HCT116 (cell line): ENCODE results near the gene DSG1. TPM values are rescaled to one million over a fixed set of nuclear protein-coding genes. Genes with fewer than 3 reads are reported as not detected.

Experiments
- ATAC-seq: fragments of 200-7000 bp; cut with Tn5 transposase; 2 replicates; pipeline ENCODE4 v1.9.1; 2020; ENCODE audit warnings: mild to moderate bottlenecking, moderate library complexity
- BruUV-seq: library from RNA; stranded (reverse); fragments of 400-500 nt; replicated peaks from 2 replicates; lab custom pipeline; 2021; lab: Mats Ljungman, UMichigan
- CTCF ChIA-PET: fragments of 300-600 bp; sonication (Branson Sonifier 250); formaldehyde crosslinking; loops from one replicate; lab custom pipeline; 2021; ENCODE audit warnings: antibody characterized with exemption; lab: Charles Lee
- POLR2A ChIA-PET: fragments of 300-600, 350-600 bp; sonication (Branson Sonifier 250); formaldehyde crosslinking; loops from one replicate; lab custom pipeline; 2021; ENCODE audit warnings: antibody characterized with exemption; lab: Charles Lee
- RAD21 ChIA-PET, 2 experiments: fragments of 300-600 bp; sonication (Branson Sonifier 250); formaldehyde crosslinking; loops; one replicate each; lab custom pipeline; 2023; ENCODE audit warnings: low total read pairs in 2 of 2; ENCODE audit not compliant: uncharacterized antibody in 2 of 2, unreplicated experiment in 2 of 2, low non-redundant PET in 1 of 2; lab: Charles Lee
- DNase-seq: peaks from one replicate; pipeline ENCODE4 v3.0.0-alpha.2; 2010; ENCODE audit warnings: low read depth, low spot score
- H2AFZ ChIP-seq: fragments of 200-600 bp; shearing (Covaris generic), sonication (generic); 2 replicates; pipeline ENCODE4 v1.6.1; 2017; ENCODE audit warnings: low read depth, mixed run types, mixed read lengths, antibody characterized with exemption, low read length; ENCODE audit not compliant: poor library complexity, severe bottlenecking
- H3K27ac ChIP-seq: 2 replicates; pipeline ENCODE4 v1.5.1; 2012; ENCODE audit warnings: low read depth, low read length
- H3K27me3 ChIP-seq: fragments of 200-600 bp; sonication (generic); 2 replicates; pipeline ENCODE4 v1.6.1; 2016; ENCODE audit warnings: mixed run types, low read length, mixed read lengths; ENCODE audit not compliant: insufficient read depth
- H3K36me3 ChIP-seq, 2 experiments: fragments of 200-500 bp in 1 of 2; fragments of 200-600 bp in 1 of 2; sonication (Bioruptor generic) in 1 of 2; sonication (generic) in 1 of 2; 2 replicates each; pipeline versions ENCODE4 v1.5.1 to v1.6.1; 2014 to 2016; ENCODE audit warnings: low read length in 2 of 2, inconsistent platforms in 1 of 2, mixed read lengths in 1 of 2, mixed run types in 1 of 2; ENCODE audit not compliant: insufficient read depth in 2 of 2, control insufficient read depth in 1 of 2
- H3K4me1 ChIP-seq, 2 experiments: fragments of 200-600 bp in 1 of 2; sonication (generic) in 1 of 2; 2 replicates each; pipeline versions ENCODE4 v1.5.1 to v1.6.1; 2012 to 2017; ENCODE audit warnings: low read length in 2 of 2, inconsistent platforms in 1 of 2, mild to moderate bottlenecking in 1 of 2, mixed read lengths in 1 of 2, mixed run types in 1 of 2, moderate library complexity in 1 of 2; ENCODE audit not compliant: insufficient read depth in 2 of 2, control insufficient read depth in 1 of 2
- H3K4me2 ChIP-seq: fragments of 200-600 bp; sonication (generic); 2 replicates; pipeline ENCODE4 v1.6.1; 2017; ENCODE audit warnings: mixed run types, low read length, mixed read lengths
- H3K4me3 ChIP-seq, 2 experiments: fragments of 200-600 bp in 1 of 2; sonication (generic) in 1 of 2; replicated peaks in 1 of 2; 2 replicates each; pipeline ENCODE4 v1.5.1; 2011 to 2016; ENCODE audit warnings: low read length in 2 of 2, control low read depth in 1 of 2, low read depth in 1 of 2, mild to moderate bottlenecking in 1 of 2, mixed read lengths in 1 of 2, mixed run types in 1 of 2
- H3K79me2 ChIP-seq: fragments of 200-600 bp; sonication (generic); 2 replicates; pipeline ENCODE4 v1.6.1; 2017; ENCODE audit warnings: mild to moderate bottlenecking, mixed run types, low read length, moderate library complexity, mixed read lengths; ENCODE audit not compliant: insufficient read depth
- H3K9ac ChIP-seq: fragments of 200-600 bp; sonication (generic); 2 replicates; pipeline ENCODE4 v1.6.1; 2016; ENCODE audit warnings: low read length, mixed read lengths
- H3K9me2 ChIP-seq: fragments of 200-600 bp; sonication (generic), shearing (Covaris generic); 2 replicates; pipeline ENCODE4 v1.6.1; 2017; ENCODE audit warnings: mixed run types, mild to moderate bottlenecking, moderate library complexity; ENCODE audit not compliant: insufficient read depth
- H3K9me3 ChIP-seq, 2 experiments: fragments of 200-500 bp in 1 of 2; fragments of 200-600 bp in 1 of 2; sonication (Bioruptor generic) in 1 of 2; sonication (generic) in 1 of 2; 2 replicates each; pipeline ENCODE4 v1.6.1; 2014 to 2017; ENCODE audit warnings: low read length in 2 of 2, mixed read lengths in 2 of 2, inconsistent platforms in 1 of 2, low read depth in 1 of 2, mild to moderate bottlenecking in 1 of 2, mixed run types in 1 of 2, moderate library complexity in 1 of 2; ENCODE audit not compliant: control insufficient read depth in 1 of 2, insufficient read depth in 1 of 2
- H4K20me1 ChIP-seq: fragments of 200-600 bp; sonication (generic), shearing (Covaris generic); 2 replicates; pipeline ENCODE4 v1.6.1; 2017; ENCODE audit warnings: mixed run types, mild to moderate bottlenecking, moderate library complexity; ENCODE audit not compliant: insufficient read depth
- ATF3 ChIP-seq: IDR thresholded peaks from 2 replicates; pipeline ENCODE4 v1.6.1; 2012
- CEBPB ChIP-seq: IDR thresholded peaks from 2 replicates; pipeline ENCODE4 v1.6.1; 2012; ENCODE audit warnings: low read depth
- EGR1 ChIP-seq: IDR thresholded peaks from 2 replicates; pipeline ENCODE4 v1.6.1; 2012; ENCODE audit warnings: low read depth
- EZH2 ChIP-seq: fragments of 200-600 bp; sonication (generic); IDR thresholded peaks from 2 replicates; pipeline ENCODE4 v1.6.1; 2017; ENCODE audit warnings: antibody characterized with exemption, mixed run types
- POLR2A ChIP-seq: IDR thresholded peaks from 2 replicates; pipeline ENCODE4 v1.7.0; 2011; ENCODE audit warnings: borderline replicate concordance; ENCODE audit not compliant: insufficient read depth, insufficient read length; ENCODE audit errors: extremely low read depth
- RAD21 ChIP-seq: IDR thresholded peaks from 2 replicates; pipeline ENCODE4 v1.6.1; 2012; ENCODE audit warnings: low read depth, mild to moderate bottlenecking
- YY1 ChIP-seq: IDR thresholded peaks from 2 replicates; pipeline ENCODE4 v1.6.1; 2011; ENCODE audit warnings: low read length, low read depth, moderate library complexity, mild to moderate bottlenecking; ENCODE audit not compliant: insufficient replicate concordance; ENCODE audit errors: extremely low read depth
- ZFX ChIP-seq: fragments of 450-650 bp; IDR thresholded peaks from 2 replicates; pipeline ENCODE4 v1.6.1; 2017
- ZNF274 ChIP-seq: fragments of 200-500 bp; sonication (Bioruptor generic); IDR thresholded peaks from 2 replicates; pipeline ENCODE4 v1.6.1; 2014; ENCODE audit warnings: mild to moderate bottlenecking, low read depth, low read length, inconsistent platforms
- intact Hi-C: fragments of 100-400 bp; cut with micrococcal nuclease; formaldehyde crosslinking; loops from 2 replicates; pipeline ENCODE4 v1.10.0; 2022
- total RNA-seq: library from RNA; stranded (reverse); gene quantifications from one replicate; pipeline ENCODE4 v1.2.1, GENCODE V29; 2021; ENCODE audit not compliant: unreplicated experiment
- TF ChIP-seq, protein P1 (sequence below): IDR thresholded peaks from 2 replicates; pipeline ENCODE4 v1.6.1; 2012

DSG1 gene
- total RNA-seq, 1 experiment from 2014 or later: not detected

GRCh38 chr18:31309115-31309514, 8.8 kb upstream of the DSG1 start:
- BruUV-seq: no TSS peak

DNA sequence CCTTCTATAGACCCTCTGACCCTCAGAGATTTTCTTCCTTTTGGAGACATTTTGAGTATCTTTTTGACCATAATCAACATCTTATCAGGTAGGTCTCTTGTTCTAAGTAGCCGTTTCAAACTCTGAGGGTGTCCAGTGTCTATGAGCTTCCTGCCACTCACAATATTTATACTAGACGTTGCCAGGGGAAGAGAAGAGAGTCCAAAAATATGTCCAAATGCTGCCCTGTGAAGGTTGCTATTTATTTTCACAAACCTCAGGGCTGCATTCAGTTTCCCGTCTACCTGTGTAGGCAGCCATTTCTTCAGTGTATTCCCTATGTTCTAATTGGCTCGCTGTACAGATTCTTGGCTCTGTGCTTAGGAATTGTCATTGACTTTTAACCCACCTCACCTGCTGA, 986 bp upstream of the DSG1 start:
- no peaks in the 10 kb centered on the region for H3K27me3 ChIP-seq
- H3K27ac ChIP-seq: no peak overlapping the region
- intact Hi-C loops: no loop called here
- H3K9me2 ChIP-seq: no peaks in the 10 kb centered on the region
- H3K9ac ChIP-seq: no peak overlapping the region
- TF ChIP-seq CEBPB (no peak), ZFX (no peak), EGR1 (no peak), YY1 (no peak), POLR2A (no peak), ATF3 (no peak), RAD21 (no peak), EZH2 (no peak), ZNF274 (no peak)
- TF ChIP-seq, protein P1, sequence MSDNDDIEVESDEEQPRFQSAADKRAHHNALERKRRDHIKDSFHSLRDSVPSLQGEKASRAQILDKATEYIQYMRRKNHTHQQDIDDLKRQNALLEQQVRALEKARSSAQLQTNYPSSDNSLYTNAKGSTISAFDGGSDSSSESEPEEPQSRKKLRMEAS: no peak
- ChIA-PET RAD21 (no interaction called here), POLR2A (no interaction called here), CTCF (no interaction called here)
- no peaks in the 10 kb centered on the region for H3K79me2 ChIP-seq
- DNase-seq (no peak), ATAC-seq (no peak)
- no peaks in the 10 kb centered on the region for H4K20me1 ChIP-seq
- BruUV-seq: no TSS peak
- no peak overlapping the region for H3K4me2 ChIP-seq
- H3K9me3 ChIP-seq: no peaks in the 10 kb centered on the region
- H3K4me1 ChIP-seq: no peaks in the 10 kb centered on the region
- H3K36me3 ChIP-seq: no peaks in the 10 kb centered on the region
- H3K4me3 ChIP-seq: no peak overlapping the region
- no peak overlapping the region for H2AFZ ChIP-seq

More at GRCh38 chr18:31309115-31309514, 8.8 kb upstream of the DSG1 start:
- Histone ChIP-seq H3K9me3 (no peaks in the 10 kb centered on the region), H4K20me1 (no peaks in the 10 kb centered on the region), H3K4me1 (no peaks in the 10 kb centered on the region), H3K9me2 (no peaks in the 10 kb centered on the region), H3K79me2 (no peaks in the 10 kb centered on the region), H3K9ac (no peak overlapping the region), H3K36me3 (no peaks in the 10 kb centered on the region), H3K27ac (no peak overlapping the region), H3K4me2 (no peak overlapping the region), H2AFZ (no peak overlapping the region), H3K27me3 (no peaks in the 10 kb centered on the region), H3K4me3 (no peak overlapping the region)
- POLR2A ChIA-PET: no interaction called here
- no peak for TF ChIP-seq YY1
- CTCF ChIA-PET: no interaction called here
- no peak for DNase-seq
- intact Hi-C loops: no loop called here
- ATAC-seq: no peak
- RAD21 ChIA-PET: no interaction called here
